Choroid plexus epithelial cell (primary cell): ENCODE data around the gene SPEM1.
A peak's percentile ranks its signal among the peaks of the same experiment; 100 is the strongest.

Experiments
- DNase-seq: peaks from one replicate; pipeline ENCODE4 v3.0.0-alpha.2; 2010; ENCODE audit warnings: low read depth
- H3K4me3 ChIP-seq: 2 replicates; pipeline ENCODE4 v1.5.1; 2011; ENCODE audit warnings: low read depth, mild to moderate bottlenecking, control low read depth, low read length, moderate library complexity
- TF ChIP-seq, protein P1 (sequence below): conservative IDR thresholded peaks from 2 replicates; pipeline ENCODE4 v1.5.1; 2011; ENCODE audit warnings: low read depth, mild to moderate bottlenecking, control low read depth, inconsistent platforms, low read length, moderate library complexity

Gene SPEM1

DNA sequence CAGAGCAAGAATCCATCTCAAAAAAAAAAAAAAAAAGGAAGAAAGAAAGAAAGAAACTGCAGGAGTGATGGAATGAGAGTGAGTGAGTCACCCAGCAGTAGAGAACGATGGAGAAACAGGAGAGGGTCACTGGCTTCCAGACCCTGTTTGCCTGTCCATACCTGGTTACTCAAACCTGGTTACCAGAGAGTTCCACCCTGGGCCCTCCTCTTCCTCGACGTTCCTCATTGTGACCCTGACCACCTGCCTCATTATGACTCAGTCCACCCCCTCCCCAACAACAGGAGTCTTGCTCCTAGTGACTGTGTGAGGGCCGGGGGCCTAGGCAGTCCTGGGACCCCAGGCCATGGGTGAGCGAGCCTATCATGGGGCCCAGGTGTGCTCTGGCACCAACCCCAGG is 8.4 kb downstream of the SPEM1 start, which contains the start of gene SPEM3:
Gene SPEM3, plus strand, starts transcription at position 301 of the 400 bp plus-strand sequence. Its CDS starts 46 bp downstream, at position 347.
- TF ChIP-seq, protein P1, sequence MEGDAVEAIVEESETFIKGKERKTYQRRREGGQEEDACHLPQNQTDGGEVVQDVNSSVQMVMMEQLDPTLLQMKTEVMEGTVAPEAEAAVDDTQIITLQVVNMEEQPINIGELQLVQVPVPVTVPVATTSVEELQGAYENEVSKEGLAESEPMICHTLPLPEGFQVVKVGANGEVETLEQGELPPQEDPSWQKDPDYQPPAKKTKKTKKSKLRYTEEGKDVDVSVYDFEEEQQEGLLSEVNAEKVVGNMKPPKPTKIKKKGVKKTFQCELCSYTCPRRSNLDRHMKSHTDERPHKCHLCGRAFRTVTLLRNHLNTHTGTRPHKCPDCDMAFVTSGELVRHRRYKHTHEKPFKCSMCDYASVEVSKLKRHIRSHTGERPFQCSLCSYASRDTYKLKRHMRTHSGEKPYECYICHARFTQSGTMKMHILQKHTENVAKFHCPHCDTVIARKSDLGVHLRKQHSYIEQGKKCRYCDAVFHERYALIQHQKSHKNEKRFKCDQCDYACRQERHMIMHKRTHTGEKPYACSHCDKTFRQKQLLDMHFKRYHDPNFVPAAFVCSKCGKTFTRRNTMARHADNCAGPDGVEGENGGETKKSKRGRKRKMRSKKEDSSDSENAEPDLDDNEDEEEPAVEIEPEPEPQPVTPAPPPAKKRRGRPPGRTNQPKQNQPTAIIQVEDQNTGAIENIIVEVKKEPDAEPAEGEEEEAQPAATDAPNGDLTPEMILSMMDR, result no peak
- no peak for DNase-seq
- no peak within 1 kb of the TSS for H3K4me3 ChIP-seq

DNA sequence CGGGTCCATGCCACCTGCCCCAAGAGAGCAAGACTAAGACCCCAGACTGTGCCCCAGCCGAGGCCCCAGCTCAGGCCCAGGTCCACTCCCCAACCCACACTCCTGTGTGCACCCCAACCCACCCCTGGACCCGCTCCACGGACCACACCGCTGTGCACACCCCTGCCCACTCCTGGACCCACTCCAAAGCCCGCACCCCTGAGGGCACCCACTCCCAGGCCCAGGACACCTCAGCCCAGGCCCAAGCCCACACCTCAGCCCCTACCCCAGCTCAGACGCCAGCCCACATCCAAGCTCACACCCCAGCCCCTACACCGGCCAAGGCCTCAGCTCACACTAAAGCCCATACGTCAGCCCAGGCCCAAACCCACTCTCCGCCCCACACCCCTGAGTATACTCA is 9.6 kb downstream of the SPEM1 start:
- TF ChIP-seq, protein P1, result no peak
- DNase-seq, result no peak
- no peak overlapping the region for H3K4me3 ChIP-seq

DNA sequence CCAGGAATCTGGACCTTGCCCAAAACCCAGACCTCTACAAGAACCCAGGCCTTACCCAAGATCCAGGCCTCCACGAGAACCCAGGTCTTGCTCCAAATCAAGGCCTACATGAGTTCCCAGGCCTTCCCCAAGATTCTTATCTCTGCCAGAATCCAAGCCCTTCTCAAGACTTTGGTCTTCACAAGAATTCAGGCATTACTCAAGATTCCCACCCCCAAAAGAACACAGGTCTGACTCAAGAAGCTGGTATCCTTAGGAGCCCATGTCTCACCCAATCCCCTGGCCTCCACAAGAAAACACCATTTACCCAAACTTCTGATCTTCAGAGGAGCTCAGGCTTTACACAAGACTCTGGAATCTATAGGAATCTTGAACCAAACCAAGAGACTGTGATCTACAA is 11.1 kb downstream of the SPEM1 start:
- TF ChIP-seq, protein P1, result no peak
- DNase-seq, result no peak
- no peak overlapping the region for H3K4me3 ChIP-seq

DNA sequence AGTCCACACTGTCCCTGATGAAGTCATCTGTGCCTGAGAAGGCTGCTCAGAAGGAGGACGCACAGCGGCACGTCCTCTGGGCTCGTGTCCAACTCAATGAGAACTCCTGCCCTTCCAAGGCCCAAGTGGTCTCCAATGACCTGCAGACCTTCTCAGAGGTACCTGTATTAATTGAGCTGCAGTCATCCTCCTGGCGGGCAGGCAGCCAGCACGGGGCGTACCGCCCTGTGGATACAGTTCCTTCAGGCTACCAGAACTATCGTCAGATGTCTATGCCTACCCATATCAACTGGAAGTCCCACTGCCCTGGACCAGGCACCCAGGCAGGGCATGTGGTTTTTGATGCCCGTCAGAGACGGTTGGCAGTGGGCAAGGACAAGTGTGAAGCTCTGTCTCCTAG is 12.2 kb downstream of the SPEM1 start:
- no peak overlapping the region for H3K4me3 ChIP-seq
- TF ChIP-seq, protein P1, result no peak
- DNase-seq, result no peak

DNA sequence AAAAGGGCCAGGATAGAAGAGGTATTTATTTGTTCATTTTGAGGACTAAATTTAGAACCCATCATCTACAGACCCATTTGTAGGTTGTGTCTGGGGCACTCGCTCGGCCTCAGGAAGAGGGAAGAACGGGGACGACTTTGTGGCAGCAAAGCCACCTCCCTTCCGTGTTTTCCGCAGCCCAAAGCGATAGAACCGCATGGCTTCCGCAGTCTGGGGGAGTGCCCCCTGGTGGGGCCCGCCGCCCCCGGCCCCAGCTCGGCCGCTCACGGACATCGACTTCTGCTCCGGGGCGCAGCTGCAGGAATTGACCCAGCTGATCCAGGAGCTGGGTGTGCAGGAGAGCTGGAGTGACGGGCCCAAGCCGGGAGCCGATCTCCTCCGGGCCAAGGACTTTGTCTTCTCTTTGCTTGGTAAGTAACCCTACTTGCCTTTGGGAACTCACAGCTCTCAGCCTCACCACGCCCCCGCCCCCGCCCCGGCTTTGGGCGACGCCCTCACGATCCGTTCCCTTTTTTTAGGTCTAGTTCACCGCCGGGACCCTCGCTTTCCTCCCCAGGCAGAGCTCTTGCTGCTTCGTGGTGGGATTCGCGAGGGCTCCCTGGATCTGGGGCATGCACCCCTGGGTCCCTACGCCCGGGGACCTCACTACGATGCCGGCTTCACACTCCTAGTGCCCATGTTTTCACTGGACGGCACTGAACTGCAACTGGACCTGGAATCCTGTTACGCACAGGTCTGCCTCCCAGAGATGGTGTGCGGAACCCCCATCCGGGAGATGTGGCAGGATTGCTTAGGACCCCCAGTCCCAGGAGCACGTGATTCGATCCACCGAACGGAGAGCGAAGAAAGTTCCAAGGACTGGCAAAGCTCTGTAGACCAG is 15.8 kb downstream of the SPEM1 start:
- H3K4me3 ChIP-seq, result peak overlapping the region; percentile 58
- DNase-seq, result no peak
- TF ChIP-seq, protein P1, result no peak

DNA sequence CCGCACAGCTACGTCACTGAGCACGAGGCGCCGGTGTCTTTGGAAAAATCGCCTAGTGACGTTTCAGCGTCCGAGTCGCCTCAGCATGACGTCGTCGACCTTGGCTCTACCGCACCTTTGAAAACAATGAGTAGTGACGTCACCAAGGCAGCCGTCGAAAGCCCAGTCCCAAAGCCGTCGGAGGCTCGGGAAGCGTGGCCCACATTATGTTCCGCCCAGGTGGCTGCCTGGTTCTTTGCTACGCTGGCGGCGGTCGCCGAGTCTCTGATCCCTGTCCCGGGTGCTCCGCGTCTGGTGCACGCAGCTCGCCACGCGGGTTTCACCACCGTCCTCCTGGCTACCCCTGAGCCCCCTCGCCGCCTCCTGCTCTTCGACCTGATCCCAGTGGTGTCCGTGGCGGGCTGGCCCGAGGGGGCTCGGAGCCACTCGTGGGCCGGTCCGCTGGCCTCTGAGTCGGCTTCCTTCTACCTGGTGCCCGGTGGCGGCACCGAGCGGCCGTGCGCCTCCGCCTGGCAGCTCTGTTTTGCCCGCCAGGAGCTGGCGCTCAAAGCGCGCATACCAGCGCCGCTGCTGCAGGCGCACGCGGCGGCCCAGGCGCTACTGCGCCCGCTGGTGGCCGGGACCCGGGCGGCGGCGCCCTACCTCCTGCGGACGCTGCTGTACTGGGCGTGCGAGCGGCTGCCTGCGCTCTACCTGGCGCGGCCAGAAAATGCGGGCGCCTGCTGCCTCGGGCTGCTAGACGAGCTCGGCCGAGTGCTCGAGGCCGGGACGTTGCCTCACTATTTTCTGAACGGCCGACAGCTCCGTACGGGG is 16.6 kb downstream of the SPEM1 start:
- TF ChIP-seq, protein P1, result peak; percentile 47
- peak overlapping the region; percentile 39 for H3K4me3 ChIP-seq
- DNase-seq, result peak; percentile 72
